ENCODE data around the gene ARL4D. TPM values are rescaled to one million over a fixed set of nuclear protein-coding genes. Genes with fewer than 3 reads are reported as not detected.
"Not testable (repeated sequence)": the region's sequence is repeated elsewhere in the genome, so short reads cannot be mapped to it uniquely, and the experiment has no call there.

Gene ARL4D
- total RNA-seq, 1 experiment from 2014 or later, result 19.9 TPM

DNA sequence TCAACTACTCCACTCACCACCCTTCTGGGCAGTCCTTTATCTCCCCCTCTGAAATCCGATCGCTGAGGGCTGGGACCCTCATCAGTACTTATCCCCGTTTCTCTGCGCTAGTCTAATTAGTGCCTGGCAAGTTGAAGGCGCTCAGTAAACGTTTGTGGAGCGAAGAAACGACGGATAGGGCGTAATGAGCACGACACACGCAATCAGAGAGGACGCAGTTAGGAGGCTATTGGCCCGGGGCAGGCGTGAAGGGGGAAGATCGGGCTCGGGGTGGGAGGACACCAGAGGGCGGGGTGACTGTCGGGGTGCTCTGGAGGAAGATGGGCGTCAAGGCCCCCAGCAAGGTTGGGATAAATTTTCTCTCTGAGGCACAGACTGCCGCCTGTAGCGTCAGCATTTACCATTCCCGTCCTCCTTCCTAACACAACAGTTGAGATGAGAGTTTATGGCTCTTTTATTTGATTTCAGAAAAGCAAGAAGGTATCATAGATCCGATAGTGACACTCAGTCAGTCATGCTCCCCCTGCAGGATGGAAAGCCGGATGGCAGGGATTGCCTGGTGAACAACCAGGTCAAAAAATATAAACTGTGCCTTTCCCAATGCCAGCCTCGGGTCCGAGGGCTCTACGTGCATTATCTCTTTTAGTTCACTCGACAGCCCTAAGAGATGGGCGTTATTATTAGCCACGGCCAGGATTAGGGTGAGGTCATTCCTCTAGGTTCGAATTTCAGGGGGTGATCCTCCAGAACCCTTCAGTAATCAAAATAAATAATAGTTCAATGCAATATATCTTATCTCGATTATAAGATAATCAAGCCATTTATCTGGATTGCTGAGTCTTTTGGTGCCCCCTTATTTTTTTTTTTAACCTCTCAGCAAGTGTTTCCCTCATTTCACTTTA is 9.5 kb upstream of the ARL4D start:
- BruUV-seq (replicated peaks), result no TSS peak
- intact Hi-C loops (cut with micrococcal nuclease; ENCODE audit: unreplicated experiment), result no loop called here
- Mint-ChIP-seq H3K27me3 (ENCODE audit: insufficient read depth, unreplicated experiment) (no peaks in the 10 kb centered on the region), H3K4me1 (ENCODE audit: low read depth, unreplicated experiment) (peaks cover 23% of the 10 kb centered on the region), H3K9me3 (ENCODE audit: unreplicated experiment) (no peaks in the 10 kb centered on the region), H3K27ac (ENCODE audit: unreplicated experiment) (peak overlapping the region; percentile 96), H3K36me3 (ENCODE audit: insufficient read depth, unreplicated experiment) (peaks cover 10% of the 10 kb centered on the region), H3K4me3 (ENCODE audit: unreplicated experiment) (peak overlapping the region; percentile 87)
- TF ChIP-seq, protein P1, sequence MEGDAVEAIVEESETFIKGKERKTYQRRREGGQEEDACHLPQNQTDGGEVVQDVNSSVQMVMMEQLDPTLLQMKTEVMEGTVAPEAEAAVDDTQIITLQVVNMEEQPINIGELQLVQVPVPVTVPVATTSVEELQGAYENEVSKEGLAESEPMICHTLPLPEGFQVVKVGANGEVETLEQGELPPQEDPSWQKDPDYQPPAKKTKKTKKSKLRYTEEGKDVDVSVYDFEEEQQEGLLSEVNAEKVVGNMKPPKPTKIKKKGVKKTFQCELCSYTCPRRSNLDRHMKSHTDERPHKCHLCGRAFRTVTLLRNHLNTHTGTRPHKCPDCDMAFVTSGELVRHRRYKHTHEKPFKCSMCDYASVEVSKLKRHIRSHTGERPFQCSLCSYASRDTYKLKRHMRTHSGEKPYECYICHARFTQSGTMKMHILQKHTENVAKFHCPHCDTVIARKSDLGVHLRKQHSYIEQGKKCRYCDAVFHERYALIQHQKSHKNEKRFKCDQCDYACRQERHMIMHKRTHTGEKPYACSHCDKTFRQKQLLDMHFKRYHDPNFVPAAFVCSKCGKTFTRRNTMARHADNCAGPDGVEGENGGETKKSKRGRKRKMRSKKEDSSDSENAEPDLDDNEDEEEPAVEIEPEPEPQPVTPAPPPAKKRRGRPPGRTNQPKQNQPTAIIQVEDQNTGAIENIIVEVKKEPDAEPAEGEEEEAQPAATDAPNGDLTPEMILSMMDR (IDR thresholded peaks at IDR 0.05; ENCODE audit: insufficient read depth in 1 of 2, low read depth in 1 of 2, low read length in 1 of 2, severe bottlenecking in 1 of 2, unreplicated experiment in 1 of 2), result peak; percentile 91 to 93
- Histone ChIP-seq H3K9me3 (no peaks in the 10 kb centered on the region), H3K4me1 (peaks cover 17% of the 10 kb centered on the region; the same call in 1 of the 2 replicates), H3K27me3 (replicated peaks; ENCODE audit: control insufficient read depth, insufficient read depth, low read length) (no peaks in the 10 kb centered on the region), H3K4me3 (ENCODE audit: low read depth, low read length) (peak overlapping the region; percentile 72), H3K36me3 (ENCODE audit: control insufficient read depth, insufficient read depth, low read length) (no peaks in the 10 kb centered on the region)
- ChIA-PET CTCF (interaction anchor here (0.6 to 12.1 kb wide), 9 partner anchors 9 to 872 kb away, joined by 3 to 211 read pairs (median 11); partner anchors contain the start of genes ARL4D and DHX8), POLR2A (interaction anchor here (0.6 to 3.0 kb wide), 11 partner anchors 9 to 391 kb away, joined by 3 to 224 read pairs (median 9); partner anchors contain the start of genes ARL4D, DHX8 and RPL27)
- peak; percentile 78 to 81 for DNase-seq

DNA sequence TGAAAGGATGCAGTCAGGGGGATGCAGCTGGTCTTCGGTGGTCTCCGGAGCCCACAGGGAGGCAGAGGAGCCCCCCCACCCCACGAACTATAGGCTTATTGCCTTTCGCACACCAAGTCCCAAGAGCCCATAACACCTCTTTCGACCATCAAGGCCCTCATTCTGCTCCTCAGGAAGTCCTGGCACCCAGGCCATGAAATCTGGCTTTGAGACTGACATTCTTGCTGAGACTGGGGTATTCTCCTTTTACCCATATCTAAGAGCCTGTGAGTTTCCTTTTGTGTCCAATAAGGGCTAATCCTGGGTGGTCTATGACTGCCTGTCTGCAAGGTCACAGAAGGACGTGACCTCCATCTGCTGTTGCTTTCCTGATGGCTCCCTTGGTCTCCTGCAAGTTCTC is 6.4 kb upstream of the ARL4D start:
- H3K27me3 ChIP-seq (replicated peaks; ENCODE audit: control insufficient read depth, insufficient read depth, low read length), result no peaks in the 10 kb centered on the region
- no peaks in the 10 kb centered on the region for H3K36me3 ChIP-seq (ENCODE audit: control insufficient read depth, insufficient read depth, low read length)
- CTCF ChIA-PET, result interaction anchor here (1.3 to 12.1 kb wide), 2 partner anchors 14 to 91 kb away, joined by 5 to 211 read pairs; partner anchors contain the start of gene DHX8
- Mint-ChIP-seq H3K36me3 (ENCODE audit: insufficient read depth, unreplicated experiment) (peaks cover 10% of the 10 kb centered on the region), H3K4me1 (ENCODE audit: low read depth, unreplicated experiment) (peaks cover 5% of the 10 kb centered on the region), H3K27me3 (ENCODE audit: insufficient read depth, unreplicated experiment) (no peaks in the 10 kb centered on the region), H3K4me3 (ENCODE audit: unreplicated experiment) (no peak overlapping the region), H3K27ac (ENCODE audit: unreplicated experiment) (no peak overlapping the region), H3K9me3 (ENCODE audit: unreplicated experiment) (no peaks in the 10 kb centered on the region)
- TF ChIP-seq, protein P1 (IDR thresholded peaks at IDR 0.05; ENCODE audit: insufficient read depth in 1 of 2, low read depth in 1 of 2, low read length in 1 of 2, severe bottlenecking in 1 of 2, unreplicated experiment in 1 of 2), result no peak
- H3K4me1 ChIP-seq, result peaks cover 3% of the 10 kb centered on the region; the same call in 1 of the 2 replicates
- no peak for DNase-seq
- BruUV-seq (replicated peaks), result no TSS peak
- POLR2A ChIA-PET, result interaction anchor here (2.2 kb wide), 1 partner anchor 91 kb away, joined by 13 read pairs; the partner anchor contains the start of gene DHX8
- H3K9me3 ChIP-seq, result no peaks in the 10 kb centered on the region
- no peak overlapping the region for H3K4me3 ChIP-seq (ENCODE audit: low read depth, low read length)
- intact Hi-C loops (cut with micrococcal nuclease; ENCODE audit: unreplicated experiment), result no loop called here

DNA sequence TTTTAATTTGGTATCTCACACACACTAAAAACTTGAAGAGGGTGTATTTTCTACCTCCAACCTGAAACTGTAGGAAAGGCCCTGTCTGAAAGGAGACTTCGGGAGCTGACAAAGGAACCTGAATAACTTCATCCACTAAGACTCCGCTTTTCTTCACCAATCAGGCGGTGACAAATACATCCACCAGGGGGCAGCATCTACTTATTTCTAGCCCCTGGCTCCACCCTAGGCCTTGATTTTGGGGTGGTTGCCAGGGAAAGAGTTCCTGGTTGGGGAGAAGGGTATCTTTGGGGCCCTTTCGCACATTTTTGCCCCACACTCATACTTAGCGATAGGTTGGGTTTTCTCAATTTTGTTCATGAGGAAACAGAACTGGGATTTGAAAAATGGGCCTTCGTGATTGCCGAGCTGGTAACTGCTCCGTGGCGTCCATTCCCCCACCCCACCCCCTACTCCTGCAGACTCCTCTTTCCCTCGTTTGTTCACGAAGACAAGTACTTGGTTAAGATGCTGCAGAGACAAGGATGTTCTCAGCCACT is 4.8 kb upstream of the ARL4D start:
- no peaks in the 10 kb centered on the region for H3K27me3 Mint-ChIP-seq (ENCODE audit: insufficient read depth, unreplicated experiment)
- H3K9me3 ChIP-seq, result no peaks in the 10 kb centered on the region
- H3K9me3 Mint-ChIP-seq (ENCODE audit: unreplicated experiment), result no peaks in the 10 kb centered on the region
- H3K27ac Mint-ChIP-seq (ENCODE audit: unreplicated experiment), result peak overlapping the region; percentile 53
- peaks cover 10% of the 10 kb centered on the region for H3K36me3 Mint-ChIP-seq (ENCODE audit: insufficient read depth, unreplicated experiment)
- DNase-seq, result peak; percentile 87 to 91
- H3K4me1 ChIP-seq, result peaks cover 5% of the 10 kb centered on the region; the same call in 1 of the 2 replicates
- peaks cover 5% of the 10 kb centered on the region for H3K4me1 Mint-ChIP-seq (ENCODE audit: low read depth, unreplicated experiment)
- no TSS peak for BruUV-seq (replicated peaks)
- intact Hi-C loops (cut with micrococcal nuclease; ENCODE audit: unreplicated experiment), result loop anchor here (1.0 to 2.0 kb wide), 2 partner anchors 25 to 89 kb away; partner anchors contain the start of gene DHX8
- no peaks in the 10 kb centered on the region for H3K36me3 ChIP-seq (ENCODE audit: control insufficient read depth, insufficient read depth, low read length)
- H3K4me3 ChIP-seq (ENCODE audit: low read depth, low read length), result no peak overlapping the region
- ChIA-PET CTCF (interaction anchor here (0.6 to 12.1 kb wide), 11 partner anchors 9 to 357 kb away, joined by 3 to 211 read pairs (median 5); partner anchors contain the start of gene DHX8), POLR2A (interaction anchor here (0.8 to 2.2 kb wide), 3 partner anchors 26 to 90 kb away, joined by 5 to 13 read pairs (median 8); partner anchors contain the start of gene DHX8)
- TF ChIP-seq, protein P1 (IDR thresholded peaks at IDR 0.05; ENCODE audit: insufficient read depth in 1 of 2, low read depth in 1 of 2, low read length in 1 of 2, severe bottlenecking in 1 of 2, unreplicated experiment in 1 of 2), result peak; percentile 89 to 96
- H3K27me3 ChIP-seq (replicated peaks; ENCODE audit: control insufficient read depth, insufficient read depth, low read length), result no peaks in the 10 kb centered on the region
- H3K4me3 Mint-ChIP-seq (ENCODE audit: unreplicated experiment), result no peak overlapping the region

DNA sequence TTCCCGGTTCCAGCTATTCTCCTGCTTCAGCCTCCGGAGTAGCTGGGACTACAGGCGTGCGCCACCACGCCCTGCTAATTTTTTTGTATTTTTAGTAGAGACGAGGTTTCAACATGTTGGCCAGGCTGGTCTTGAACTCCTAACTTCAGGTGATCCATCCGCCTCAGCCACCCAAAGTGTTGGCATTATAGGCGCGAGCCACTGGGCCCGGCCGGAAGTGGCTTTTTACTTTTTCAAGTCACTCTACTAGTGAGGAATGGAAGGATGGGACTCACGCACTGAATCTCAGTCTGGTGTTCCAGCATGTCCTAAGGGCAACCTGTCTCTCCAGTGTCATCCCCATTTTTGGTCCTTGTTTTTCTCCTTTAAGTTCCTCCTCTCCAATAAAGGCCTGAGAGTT is 4.1 kb upstream of the ARL4D start:
- not testable (repeated sequence) for H3K9me3 ChIP-seq; H3K4me3 Mint-ChIP-seq (ENCODE audit: unreplicated experiment); BruUV-seq (replicated peaks); H3K9me3 Mint-ChIP-seq (ENCODE audit: unreplicated experiment); H3K36me3 ChIP-seq (ENCODE audit: control insufficient read depth, insufficient read depth, low read length); DNase-seq; H3K27me3 Mint-ChIP-seq (ENCODE audit: insufficient read depth, unreplicated experiment); H3K4me1 Mint-ChIP-seq (ENCODE audit: low read depth, unreplicated experiment); H3K27me3 ChIP-seq (replicated peaks; ENCODE audit: control insufficient read depth, insufficient read depth, low read length); H3K4me1 ChIP-seq; H3K4me3 ChIP-seq (ENCODE audit: low read depth, low read length); H3K27ac Mint-ChIP-seq (ENCODE audit: unreplicated experiment)
- ChIA-PET CTCF (interaction anchor here (0.6 to 12.1 kb wide), 6 partner anchors 8 to 356 kb away, joined by 3 to 211 read pairs (median 6); partner anchors contain the start of gene DHX8), POLR2A (interaction anchor here (0.8 to 2.2 kb wide), 2 partner anchors 87 to 89 kb away, joined by 5 to 13 read pairs; partner anchors contain the start of gene DHX8)
- intact Hi-C loops (cut with micrococcal nuclease; ENCODE audit: unreplicated experiment), result loop anchor here (1.0 to 2.0 kb wide), 2 partner anchors 26 to 89 kb away; partner anchors contain the start of gene DHX8
- H3K36me3 Mint-ChIP-seq (ENCODE audit: insufficient read depth, unreplicated experiment), result peaks cover 17% of the 10 kb centered on the region

Measured in Caco-2 (cell line).